ENCODE results near the gene MAN1A1.

- TF ChIP-seq CTCF (IDR thresholded peaks at IDR 0.05) (no peak), POLR2A (IDR thresholded peaks at IDR 0.05) (no peak)
Observed at GRCh38 chr6:119262612-119263011, 86.9 kb downstream of the MAN1A1 start.
